ENCODE data around the gene HPCAL1. TPM values are rescaled to one million over a fixed set of nuclear protein-coding genes. Genes with fewer than 3 reads are reported as not detected.
"Not testable (repeated sequence)": the region's sequence is repeated elsewhere in the genome, so short reads cannot be mapped to it uniquely, and the experiment has no call there.

The HPCAL1 gene
- total RNA-seq, 1 donor from 2014 or later, result 110 TPM

DNA sequence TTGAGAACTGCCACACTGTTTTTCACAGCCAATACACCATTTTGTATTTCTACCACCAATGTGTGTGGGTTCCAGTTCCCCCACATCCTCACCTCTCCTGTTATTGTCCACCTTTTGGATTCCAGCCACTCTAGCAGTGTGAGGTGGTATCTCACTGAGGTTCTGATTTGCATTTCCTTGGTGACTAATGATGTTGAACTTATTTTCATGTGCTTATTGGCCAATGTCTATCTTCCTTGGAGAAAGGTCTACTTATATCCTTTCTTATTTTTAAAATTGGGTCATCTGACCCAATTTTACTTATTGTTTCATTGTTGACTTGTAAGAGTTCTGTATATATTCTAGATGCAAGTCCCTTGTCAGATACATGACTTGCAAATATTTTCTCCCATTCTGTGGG, 9.1 kb upstream of the HPCAL1 start:
- peaks cover 4% of the 10 kb centered on the region for H3K36me3 Mint-ChIP-seq (ENCODE audit: low read depth)
- no peak overlapping the region for H3K4me3 Mint-ChIP-seq (ENCODE audit: low read depth)
- no peak for DNase-seq (ENCODE audit: low spot score)
- H3K9me3 Mint-ChIP-seq, result peaks cover 14% of the 10 kb centered on the region
- H3K4me1 Mint-ChIP-seq (ENCODE audit: low read depth), result peaks cover 16% of the 10 kb centered on the region
- H3K27ac Mint-ChIP-seq, result no peak overlapping the region
- H3K27me3 Mint-ChIP-seq (ENCODE audit: low read depth), result peaks cover 2% of the 10 kb centered on the region
- intact Hi-C loops (cut with micrococcal nuclease), result no loop called here

DNA sequence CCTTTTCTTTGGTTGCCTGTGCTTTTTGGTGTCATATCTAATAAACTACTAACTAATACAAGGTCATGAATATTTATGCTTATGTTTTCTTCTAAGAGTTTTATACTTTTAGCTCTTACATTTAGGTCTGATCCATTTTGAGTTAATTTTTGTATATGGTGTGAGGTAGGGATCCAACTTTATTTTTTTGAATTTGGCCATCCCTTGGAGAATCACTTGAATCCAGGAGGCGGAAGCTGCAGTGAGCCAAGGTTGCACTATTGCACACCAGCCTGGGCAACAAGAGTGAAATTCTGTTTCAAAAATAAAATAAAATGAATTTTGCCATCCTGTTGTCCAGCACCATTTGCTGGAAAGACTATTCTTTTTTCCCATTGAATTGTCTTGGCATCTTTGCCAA, 8.6 kb upstream of the HPCAL1 start:
- intact Hi-C loops (cut with micrococcal nuclease), result no loop called here
- Mint-ChIP-seq H3K27ac (no peak overlapping the region), H3K4me1 (ENCODE audit: low read depth) (peaks cover 20% of the 10 kb centered on the region), H3K36me3 (ENCODE audit: low read depth) (peaks cover 8% of the 10 kb centered on the region), H3K9me3 (peaks cover 19% of the 10 kb centered on the region), H3K27me3 (ENCODE audit: low read depth) (peaks cover 2% of the 10 kb centered on the region), H3K4me3 (ENCODE audit: low read depth) (no peak overlapping the region)
- no peak for DNase-seq (ENCODE audit: low spot score)

DNA sequence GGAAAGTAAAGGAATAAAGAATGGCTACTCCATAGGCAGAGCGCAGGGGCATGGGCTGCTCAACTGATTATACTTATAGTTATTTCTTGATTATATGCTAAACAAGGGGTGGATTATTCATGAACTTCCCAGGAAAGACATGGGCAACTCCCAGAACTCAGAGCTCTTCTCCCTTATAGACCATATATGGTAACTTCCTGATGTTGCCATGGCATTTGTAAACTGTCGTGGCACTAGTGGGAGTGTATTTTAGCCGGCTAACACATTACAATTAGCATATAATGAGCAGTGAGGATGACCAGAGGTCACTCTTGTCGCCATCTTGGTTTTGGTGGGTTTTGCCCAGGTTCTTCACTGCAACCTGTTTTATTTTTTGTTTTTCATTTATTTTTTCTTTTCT, 7.1 kb upstream of the HPCAL1 start:
- DNase-seq (ENCODE audit: low spot score); H3K27ac Mint-ChIP-seq; H3K36me3 Mint-ChIP-seq (ENCODE audit: low read depth); H3K4me3 Mint-ChIP-seq (ENCODE audit: low read depth); H3K27me3 Mint-ChIP-seq (ENCODE audit: low read depth); intact Hi-C loops (cut with micrococcal nuclease): not testable (repeated sequence)
- H3K4me1 Mint-ChIP-seq (ENCODE audit: low read depth), result peaks cover 31% of the 10 kb centered on the region
- peaks cover 19% of the 10 kb centered on the region for H3K9me3 Mint-ChIP-seq

DNA sequence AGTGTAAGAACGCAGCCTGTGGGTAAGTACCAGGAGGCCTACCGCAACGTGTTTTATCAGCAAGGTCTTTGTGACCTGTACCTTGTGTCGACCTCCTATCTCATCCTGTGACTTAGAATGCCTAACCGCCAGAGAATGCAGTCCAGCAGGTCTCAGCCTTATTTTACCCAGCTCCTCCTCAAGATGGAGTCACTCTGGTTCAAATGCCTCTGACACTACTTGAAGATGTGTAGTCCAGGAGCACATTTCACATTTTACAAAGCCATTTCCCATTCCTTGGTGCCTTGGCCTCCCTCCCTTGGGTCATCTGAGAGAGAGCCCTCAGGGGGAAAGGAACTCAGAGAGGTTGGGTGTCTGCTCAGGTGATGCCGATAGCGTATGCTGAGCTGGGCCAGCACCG, 6.6 kb upstream of the HPCAL1 start:
- no peak overlapping the region for H3K4me3 Mint-ChIP-seq (ENCODE audit: low read depth)
- intact Hi-C loops (cut with micrococcal nuclease), result no loop called here
- peaks cover 19% of the 10 kb centered on the region for H3K9me3 Mint-ChIP-seq
- no peak overlapping the region for H3K27ac Mint-ChIP-seq
- peaks cover 2% of the 10 kb centered on the region for H3K27me3 Mint-ChIP-seq (ENCODE audit: low read depth)
- H3K4me1 Mint-ChIP-seq (ENCODE audit: low read depth), result peaks cover 36% of the 10 kb centered on the region
- DNase-seq (ENCODE audit: low spot score), result no peak
- peaks cover 9% of the 10 kb centered on the region for H3K36me3 Mint-ChIP-seq (ENCODE audit: low read depth)

DNA sequence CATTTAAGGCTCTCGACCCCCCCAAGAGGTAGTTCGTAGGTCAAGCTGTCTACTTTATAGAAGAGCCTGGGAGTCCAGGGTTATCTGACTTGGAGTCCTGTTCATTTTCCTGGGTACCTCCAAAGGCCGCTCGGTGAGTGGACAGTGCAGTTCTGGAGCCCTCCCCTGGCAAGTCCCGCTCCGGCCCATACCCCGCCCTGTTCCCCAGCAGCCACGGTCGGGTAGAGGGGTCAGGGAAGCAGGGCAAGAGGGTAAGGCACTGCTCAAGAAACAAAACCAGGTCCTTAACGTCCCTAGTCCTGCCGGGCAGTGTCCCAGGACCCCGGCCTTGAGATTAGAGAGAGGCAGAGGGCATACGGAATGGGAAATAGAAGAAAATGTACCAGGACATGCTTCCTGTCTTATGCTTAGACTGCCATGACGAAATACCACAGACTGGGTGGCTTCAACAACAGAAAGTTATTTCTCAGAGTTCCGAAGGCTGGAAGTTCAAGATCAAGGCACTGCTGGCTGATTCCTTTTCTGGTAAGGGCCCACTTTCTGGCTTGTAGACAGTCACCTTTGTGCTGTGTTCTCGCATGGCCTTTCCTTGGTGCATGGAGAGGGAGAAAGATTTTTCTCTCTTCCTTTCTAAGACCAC, 5.4 kb upstream of the HPCAL1 start:
- H3K27ac Mint-ChIP-seq, result peak overlapping the region; percentile 29
- peaks cover 19% of the 10 kb centered on the region for H3K9me3 Mint-ChIP-seq
- peaks cover 2% of the 10 kb centered on the region for H3K27me3 Mint-ChIP-seq (ENCODE audit: low read depth)
- intact Hi-C loops (cut with micrococcal nuclease), result no loop called here
- DNase-seq (ENCODE audit: low spot score), result no peak
- H3K4me3 Mint-ChIP-seq (ENCODE audit: low read depth), result no peak overlapping the region
- H3K4me1 Mint-ChIP-seq (ENCODE audit: low read depth), result peaks cover 43% of the 10 kb centered on the region
- H3K36me3 Mint-ChIP-seq (ENCODE audit: low read depth), result peaks cover 9% of the 10 kb centered on the region

DNA sequence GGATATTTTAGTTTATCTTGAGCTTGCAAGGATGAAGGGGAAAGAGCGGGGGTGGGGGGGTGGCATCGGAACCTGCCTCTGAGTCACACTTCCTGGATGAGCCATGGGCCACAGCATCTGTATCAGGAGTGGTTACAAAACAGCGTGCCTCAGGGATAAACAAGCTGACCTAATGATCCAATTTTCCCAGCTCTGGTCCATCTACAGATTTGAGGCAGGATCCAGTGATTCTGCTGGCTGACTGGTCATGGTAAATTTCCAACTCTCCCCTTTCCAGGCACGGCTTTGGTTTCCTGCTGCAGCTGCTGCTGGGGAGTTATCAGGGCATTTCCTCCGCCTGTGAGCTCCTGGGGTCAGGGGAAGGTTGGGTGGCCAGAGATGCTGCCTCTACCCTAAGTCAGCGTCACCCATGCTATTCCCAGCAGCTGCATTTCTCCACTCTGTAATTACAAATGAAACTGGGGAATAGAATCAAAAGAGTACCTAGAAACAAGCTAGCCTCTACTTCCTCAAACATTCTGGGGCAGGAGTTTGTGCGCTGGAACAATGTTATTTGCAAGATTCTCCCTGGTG, 4.7 kb upstream of the HPCAL1 start:
- H3K9me3 Mint-ChIP-seq, result peaks cover 18% of the 10 kb centered on the region
- intact Hi-C loops (cut with micrococcal nuclease), result no loop called here

DNA sequence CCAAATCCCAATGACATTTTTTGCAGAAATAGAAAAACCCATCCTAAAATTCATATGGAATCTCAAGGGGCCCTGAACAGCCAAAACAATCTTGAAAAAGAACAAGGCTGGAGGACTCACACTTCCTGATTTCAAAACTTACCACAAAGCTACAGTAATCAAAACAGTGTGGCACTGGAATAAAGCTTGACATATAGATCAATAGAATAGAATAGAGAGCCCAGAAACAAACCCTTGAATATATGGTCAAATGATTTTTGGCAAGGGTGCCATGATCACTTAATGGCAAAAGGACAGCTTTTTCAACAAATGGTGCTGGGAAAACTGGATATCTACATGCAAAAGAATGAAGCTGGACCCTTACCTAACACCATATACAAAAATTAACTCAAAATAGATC, 3.9 kb upstream of the HPCAL1 start:
- H3K27me3 Mint-ChIP-seq (ENCODE audit: low read depth); H3K4me3 Mint-ChIP-seq (ENCODE audit: low read depth); intact Hi-C loops (cut with micrococcal nuclease); H3K27ac Mint-ChIP-seq; DNase-seq (ENCODE audit: low spot score); H3K36me3 Mint-ChIP-seq (ENCODE audit: low read depth): not testable (repeated sequence)
- Mint-ChIP-seq H3K4me1 (ENCODE audit: low read depth) (peaks cover 46% of the 10 kb centered on the region), H3K9me3 (peaks cover 12% of the 10 kb centered on the region)

More for the DNA sequence above, 4.7 kb upstream of the HPCAL1 start:
- peak overlapping the region; percentile 29 for H3K27ac Mint-ChIP-seq
- no peak for DNase-seq (ENCODE audit: low spot score)
- no peak overlapping the region for H3K4me3 Mint-ChIP-seq (ENCODE audit: low read depth)
- peaks cover 9% of the 10 kb centered on the region for H3K36me3 Mint-ChIP-seq (ENCODE audit: low read depth)
- H3K27me3 Mint-ChIP-seq (ENCODE audit: low read depth), result no peaks in the 10 kb centered on the region
- peaks cover 43% of the 10 kb centered on the region for H3K4me1 Mint-ChIP-seq (ENCODE audit: low read depth)

DNA sequence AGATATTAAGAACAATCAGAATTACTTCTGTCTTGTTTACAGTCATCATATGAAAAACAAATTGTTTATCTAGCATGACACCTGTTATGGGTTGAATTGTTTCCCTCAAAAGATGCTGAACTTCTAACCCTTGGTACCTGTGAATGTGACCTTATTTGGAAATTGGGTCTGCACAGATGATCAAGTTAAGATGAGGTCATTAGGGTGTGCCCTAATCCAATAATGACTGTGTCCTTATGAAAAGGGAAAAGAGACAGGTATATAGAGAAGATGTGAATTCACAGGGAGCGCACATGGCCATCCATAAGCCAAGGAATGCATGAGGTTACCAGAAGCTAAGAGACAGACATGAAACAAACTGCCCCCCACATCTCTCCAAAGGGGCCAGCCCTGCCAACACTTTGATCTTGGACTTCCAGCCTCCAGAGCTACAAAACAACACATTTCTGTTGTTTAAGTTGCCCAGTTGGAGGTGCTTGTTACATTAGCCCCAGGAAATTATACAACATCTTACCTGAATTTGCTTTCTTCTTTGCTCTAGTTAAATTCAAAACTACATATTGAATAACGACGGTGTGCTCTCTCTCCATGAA, 2.3 kb upstream of the HPCAL1 start:
- Mint-ChIP-seq H3K27ac (peak overlapping the region; percentile 89), H3K27me3 (ENCODE audit: low read depth) (no peaks in the 10 kb centered on the region), H3K4me3 (ENCODE audit: low read depth) (peak overlapping the region; percentile 41), H3K36me3 (ENCODE audit: low read depth) (peaks cover 11% of the 10 kb centered on the region), H3K9me3 (peaks cover 4% of the 10 kb centered on the region), H3K4me1 (ENCODE audit: low read depth) (peaks cover 55% of the 10 kb centered on the region)
- intact Hi-C loops (cut with micrococcal nuclease), result loop anchor here (2.0 to 10.0 kb wide), 2 partner anchors 18 to 354 kb away; no protein-coding TSS in a partner anchor
- DNase-seq (ENCODE audit: low spot score), result no peak

DNA sequence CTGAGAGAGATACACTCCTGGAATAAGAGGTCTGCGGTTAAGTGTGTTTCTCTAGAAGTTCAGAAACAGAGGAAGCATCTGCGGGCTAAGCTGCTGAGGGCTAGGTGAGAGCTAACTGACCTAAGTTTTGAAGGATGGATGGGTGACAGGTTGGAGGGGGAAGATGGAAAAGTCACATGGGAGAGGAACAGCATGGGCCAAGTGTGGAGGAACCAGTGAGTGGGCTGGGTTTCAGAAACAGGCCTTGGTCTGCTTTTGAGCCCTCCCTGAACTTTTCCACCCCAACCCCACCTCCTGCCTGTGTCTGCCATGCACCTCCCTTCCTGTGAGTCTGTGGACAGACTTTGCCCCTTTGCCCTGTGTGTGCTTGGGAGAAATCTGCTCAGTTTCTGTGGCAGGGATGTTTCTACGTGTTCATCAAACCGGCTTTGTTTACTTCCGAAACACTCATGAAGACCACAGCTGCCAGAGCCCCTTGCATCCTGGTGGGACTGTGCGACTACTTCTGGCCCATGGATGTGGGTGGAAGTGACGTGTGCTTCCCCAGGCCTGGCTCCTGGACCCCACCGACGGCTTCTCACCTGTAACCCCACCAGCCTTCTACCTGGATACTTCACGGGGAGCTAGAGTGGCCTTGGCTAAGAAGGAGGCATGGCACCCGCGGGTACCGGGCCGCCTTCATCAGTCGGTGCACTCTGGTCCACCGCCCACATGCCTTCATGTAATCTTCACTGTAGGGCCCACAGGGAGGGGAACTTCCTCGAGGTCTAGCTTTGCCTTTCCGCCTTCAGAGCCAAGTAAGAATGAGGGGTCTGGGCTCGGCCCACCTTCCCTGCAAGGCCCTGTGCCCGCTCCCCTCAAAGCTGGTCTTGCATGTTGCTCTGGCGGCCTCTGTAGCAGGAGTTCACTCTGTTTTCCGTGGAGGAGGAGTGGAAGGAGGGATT, 1.4 kb upstream of the HPCAL1 start:
- Mint-ChIP-seq H3K4me1 (ENCODE audit: low read depth) (peaks cover 64% of the 10 kb centered on the region), H3K27ac (peak overlapping the region; percentile 89), H3K4me3 (ENCODE audit: low read depth) (peak overlapping the region; percentile 78), H3K36me3 (ENCODE audit: low read depth) (peaks cover 11% of the 10 kb centered on the region), H3K27me3 (ENCODE audit: low read depth) (no peaks in the 10 kb centered on the region), H3K9me3 (peaks cover 4% of the 10 kb centered on the region)
- intact Hi-C loops (cut with micrococcal nuclease), result loop anchor here (2.0 to 10.0 kb wide), 2 partner anchors 18 to 354 kb away; no protein-coding TSS in a partner anchor
- DNase-seq (ENCODE audit: low spot score), result no peak

DNA sequence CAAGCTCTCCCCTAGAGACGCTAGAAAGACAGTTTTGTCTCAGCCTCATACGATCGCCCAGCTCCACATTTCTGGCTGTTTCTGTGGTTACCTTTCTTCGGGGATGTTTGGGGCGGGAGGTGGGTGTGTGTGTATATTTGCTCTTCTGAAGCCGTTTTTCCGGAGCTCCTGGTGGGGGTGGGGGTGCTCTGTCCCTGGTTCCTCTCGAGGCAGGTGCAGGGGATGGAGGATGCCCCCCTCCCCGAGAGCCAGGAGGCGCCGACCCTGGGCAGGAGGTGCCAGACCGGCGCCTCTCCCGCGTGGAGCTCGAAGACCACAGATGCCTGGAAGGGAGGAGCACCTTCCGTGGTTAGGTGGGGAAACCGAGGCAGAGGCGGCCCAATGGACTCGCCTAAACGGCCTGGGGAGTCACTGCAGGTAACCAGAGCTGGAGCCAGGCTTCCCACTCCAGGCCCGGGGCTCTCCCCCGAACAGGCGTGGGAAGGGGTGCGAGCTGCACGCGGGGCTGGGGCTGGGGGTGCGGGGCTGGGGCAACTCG, 694 bp upstream of the HPCAL1 start:
- H3K27ac Mint-ChIP-seq, result peak overlapping the region; percentile 89
- peaks cover 69% of the 10 kb centered on the region for H3K4me1 Mint-ChIP-seq (ENCODE audit: low read depth)
- H3K27me3 Mint-ChIP-seq (ENCODE audit: low read depth), result no peaks in the 10 kb centered on the region
- intact Hi-C loops (cut with micrococcal nuclease), result loop anchor here (1.0 to 10.0 kb wide), 4 partner anchors 19 to 353 kb away; no protein-coding TSS in a partner anchor
- peaks cover 11% of the 10 kb centered on the region for H3K36me3 Mint-ChIP-seq (ENCODE audit: low read depth)
- DNase-seq (ENCODE audit: low spot score), result no peak
- H3K9me3 Mint-ChIP-seq, result peaks cover 4% of the 10 kb centered on the region
- peak overlapping the region; percentile 78 for H3K4me3 Mint-ChIP-seq (ENCODE audit: low read depth)

DNA sequence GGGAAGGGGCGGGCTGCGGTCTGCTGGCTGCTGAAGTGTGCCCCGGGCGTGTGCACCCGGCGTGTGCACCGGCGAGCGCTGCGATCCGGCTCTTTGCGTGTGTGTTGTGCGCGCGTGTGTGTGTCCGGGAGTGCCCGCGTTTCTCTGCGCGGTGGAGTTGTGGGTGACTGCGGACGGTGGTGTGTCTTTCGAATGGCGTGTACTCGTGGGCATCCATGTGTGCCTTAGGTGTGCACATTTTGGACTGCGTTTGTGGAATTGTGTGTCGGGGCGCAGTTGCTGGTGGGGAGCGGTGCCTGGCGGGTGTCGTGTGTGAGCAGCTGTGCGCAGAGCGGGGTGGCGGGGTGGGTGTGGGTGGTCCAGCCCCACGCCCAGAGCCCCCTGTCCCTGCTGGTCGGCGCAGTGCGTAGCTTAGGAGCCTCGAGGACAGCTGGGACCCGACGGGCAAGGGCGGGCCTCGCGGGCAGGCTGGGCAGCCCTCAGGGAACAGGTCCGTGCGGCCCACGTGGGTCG, 533 bp downstream of the HPCAL1 start:
- peaks cover 65% of the 10 kb centered on the region for H3K4me1 Mint-ChIP-seq (ENCODE audit: low read depth)
- intact Hi-C loops (cut with micrococcal nuclease), result loop anchor here (10.0 kb wide), 1 partner anchor 352 kb away; no protein-coding TSS in a partner anchor
- peaks cover 12% of the 10 kb centered on the region for H3K36me3 Mint-ChIP-seq (ENCODE audit: low read depth)
- DNase-seq (ENCODE audit: low spot score), result no peak
- peaks cover 4% of the 10 kb centered on the region for H3K9me3 Mint-ChIP-seq
- peak overlapping the region; percentile 98 for H3K4me3 Mint-ChIP-seq (ENCODE audit: low read depth)
- H3K27me3 Mint-ChIP-seq (ENCODE audit: low read depth), result no peaks in the 10 kb centered on the region
- H3K27ac Mint-ChIP-seq, result peak overlapping the region; percentile 77
